Stimulated activated CD4-positive, alpha-beta T cell treated with anti-CD3 and anti-CD28 coated beads, Interleukin-15, amount 100 ng/mL, for 48 hours (primary cell): Measurements from ENCODE around the gene SIGLEC15.
"Not testable (repeated sequence)": the region's sequence is repeated elsewhere in the genome, so short reads cannot be mapped to it uniquely, and the experiment has no call there.

Source experiments
- DNase-seq, 2 donors: peaks; one replicate each; pipeline ENCODE4 v3.0.0-alpha.2; 2020; ENCODE audit warnings: low read depth in 2 of 2

SIGLEC15 gene

GRCh38 chr18:45844938-45845337 lies 19.5 kb downstream of the SIGLEC15 start:
- no peak for DNase-seq

DNA sequence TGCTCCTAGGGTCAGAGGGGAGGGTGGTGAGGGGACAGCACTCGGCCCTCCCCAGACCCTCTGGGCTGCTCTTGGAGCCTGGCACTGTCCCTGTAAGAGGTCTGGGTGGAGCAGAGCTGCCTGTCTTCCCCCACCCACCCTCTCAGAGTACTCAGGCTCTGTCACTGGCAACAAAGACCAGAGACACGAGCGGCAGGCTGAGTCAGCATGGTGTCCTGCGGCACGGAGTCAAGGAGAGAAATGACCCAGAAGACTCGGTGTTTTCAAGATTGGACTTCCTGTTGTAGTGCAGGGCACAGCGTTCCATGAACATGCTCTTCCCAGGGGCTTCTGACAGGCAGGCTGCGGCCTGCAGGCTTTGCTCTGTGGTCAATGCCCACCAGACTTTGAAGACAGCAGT lies 19.9 kb downstream of the SIGLEC15 start:
- DNase-seq, result no peak

DNA sequence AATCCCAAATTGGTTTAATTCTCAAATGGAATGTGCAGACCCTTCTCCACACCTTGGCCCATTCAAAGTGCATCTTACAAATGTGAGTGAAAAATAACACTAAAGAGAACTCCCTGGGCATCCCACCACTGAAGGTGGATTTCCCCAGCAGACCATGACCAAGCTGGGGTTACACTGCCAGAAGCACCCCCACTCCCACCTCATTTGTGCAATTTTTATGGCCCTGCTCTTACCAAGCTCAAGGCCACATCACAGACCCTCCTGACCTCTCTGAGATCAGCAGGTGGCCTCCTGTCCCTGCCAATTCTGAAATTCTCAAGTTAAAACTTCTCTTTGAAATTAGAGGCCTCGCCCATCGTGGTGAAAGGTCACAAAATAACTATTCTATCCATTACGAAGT lies 21.6 kb downstream of the SIGLEC15 start:
- no peak for DNase-seq

GRCh38 chr18:45848643-45849042 lies 23.2 kb downstream of the SIGLEC15 start:
- not testable (repeated sequence) for DNase-seq

DNA sequence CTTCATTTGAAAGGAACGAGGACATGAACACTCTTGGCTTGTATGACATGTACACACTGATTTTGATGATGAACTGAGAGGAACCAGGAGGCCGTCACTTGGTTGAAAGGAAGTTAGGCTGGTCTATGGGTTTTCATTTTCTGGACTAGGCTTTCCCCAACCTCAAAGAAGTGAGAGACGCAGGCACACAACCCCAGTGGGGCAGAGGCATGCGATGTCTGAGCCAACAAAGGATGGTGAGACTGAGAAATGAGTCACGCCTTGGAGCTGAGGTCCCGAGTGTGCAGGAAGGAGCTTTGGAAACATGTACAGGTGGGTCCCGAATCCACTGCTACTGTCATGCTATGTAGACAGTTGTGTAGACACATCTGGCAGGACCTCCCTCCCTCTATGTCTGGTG lies 24.1 kb downstream of the SIGLEC15 start:
- DNase-seq, result no peak

- DNase-seq, result no peak
Measured at GRCh38 chr18:45850021-45850420, 24.5 kb downstream of the SIGLEC15 start.

DNA sequence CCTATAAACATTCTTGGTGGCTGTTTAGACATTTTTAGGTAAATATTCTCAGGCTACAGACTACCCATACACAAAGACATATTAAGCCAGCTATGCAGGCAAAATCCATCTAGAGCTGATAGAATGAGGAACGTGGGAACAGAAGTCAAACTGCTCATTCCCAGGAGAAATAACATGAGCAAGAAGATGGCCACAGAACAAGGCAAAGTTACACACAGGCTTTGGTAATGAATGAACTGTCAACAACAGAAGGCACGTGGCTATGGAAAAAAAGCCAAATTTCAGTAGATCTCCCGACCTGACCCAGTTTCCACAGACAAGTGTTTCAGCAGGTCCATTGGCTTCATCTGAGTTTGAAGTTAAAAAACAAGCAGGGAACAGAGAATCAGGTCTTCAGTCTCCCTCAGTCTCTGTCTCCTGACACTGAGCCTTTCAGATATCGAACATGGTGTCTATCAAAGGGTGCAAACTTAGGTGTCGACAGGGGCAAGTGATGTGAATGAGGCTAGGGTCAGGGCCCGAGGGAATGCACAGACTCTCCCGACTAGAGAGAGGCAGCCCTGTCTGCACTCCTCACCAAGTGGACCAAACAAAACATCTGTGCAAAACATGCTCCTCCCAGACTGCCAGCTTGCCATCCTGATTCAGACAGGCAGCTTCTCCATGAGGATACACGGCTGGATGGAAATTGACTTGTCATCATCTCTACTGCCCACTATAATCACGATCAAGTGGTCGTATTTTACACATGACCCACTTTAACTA lies 25.9 kb downstream of the SIGLEC15 start:
- DNase-seq, result no peak

GRCh38 chr18:45852631-45853030 lies 27.2 kb downstream of the SIGLEC15 start:
- DNase-seq, result no peak

- no peak for DNase-seq
Measured at GRCh38 chr18:45854036-45854586, 28.6 kb downstream of the SIGLEC15 start.

- DNase-seq, result no peak
Measured at GRCh38 chr18:45856531-45856930, 31.1 kb downstream of the SIGLEC15 start.

GRCh38 chr18:45859334-45859733 lies 33.9 kb downstream of the SIGLEC15 start:
- DNase-seq, result no peak

DNA sequence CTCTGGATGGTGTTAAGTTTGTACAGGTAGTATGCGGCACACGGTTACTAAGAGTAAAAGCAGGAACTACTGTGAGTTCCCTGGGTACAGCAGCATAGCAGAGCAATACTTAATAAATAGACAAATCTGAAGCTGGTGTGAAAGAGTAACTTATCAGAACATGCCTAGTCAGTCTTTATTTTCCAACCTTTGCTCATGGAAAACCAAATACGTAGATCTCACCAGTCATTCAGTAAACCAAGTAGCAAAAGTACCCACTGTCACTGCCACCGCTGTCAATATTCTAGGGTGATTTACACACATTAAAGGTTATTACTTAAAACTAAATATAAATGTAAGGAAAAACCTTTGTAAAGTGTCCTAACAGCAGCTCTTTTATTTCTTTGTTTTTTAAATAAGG lies 35.0 kb downstream of the SIGLEC15 start:
- no peak for DNase-seq

DNA sequence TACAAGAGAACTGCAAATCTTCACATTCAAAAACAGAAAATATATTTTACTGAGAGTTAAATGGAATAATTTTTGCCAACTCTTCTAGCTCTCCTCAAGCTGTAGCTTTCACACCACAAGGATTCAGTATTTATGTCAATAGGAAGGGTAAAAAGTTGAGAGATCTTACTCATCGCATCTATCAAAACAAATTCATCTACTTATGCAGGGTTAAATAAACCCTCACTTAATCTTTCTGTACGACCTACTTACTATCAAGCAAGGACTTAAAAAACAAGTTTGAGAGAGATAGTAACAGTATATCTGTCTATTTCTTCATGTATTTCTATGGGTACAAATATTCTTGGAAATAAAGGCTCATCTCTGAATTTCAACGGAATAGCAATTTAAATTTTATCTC lies 35.5 kb downstream of the SIGLEC15 start:
- no peak for DNase-seq

DNA sequence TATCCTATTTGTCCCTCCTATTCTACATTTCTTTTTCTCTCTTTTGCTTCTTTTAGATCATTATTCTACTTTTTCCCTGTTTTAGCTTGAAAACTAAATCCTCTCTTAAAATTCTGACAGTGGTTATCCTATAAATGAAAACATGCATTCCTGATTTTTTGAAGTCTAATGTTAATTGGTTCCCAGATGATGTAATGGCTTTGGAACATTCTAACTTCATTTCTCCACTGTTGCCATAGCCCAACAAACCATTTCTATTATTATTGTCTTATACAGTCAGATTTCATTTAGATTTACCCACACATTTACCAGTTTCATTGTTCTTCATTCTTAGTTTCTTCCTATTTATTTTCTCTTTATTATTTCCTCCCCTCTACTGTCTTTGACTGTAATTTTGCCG lies 36.5 kb downstream of the SIGLEC15 start:
- DNase-seq, result no peak

- no peak for DNase-seq
Measured at GRCh38 chr18:45863469-45863868, 38.0 kb downstream of the SIGLEC15 start.

DNA sequence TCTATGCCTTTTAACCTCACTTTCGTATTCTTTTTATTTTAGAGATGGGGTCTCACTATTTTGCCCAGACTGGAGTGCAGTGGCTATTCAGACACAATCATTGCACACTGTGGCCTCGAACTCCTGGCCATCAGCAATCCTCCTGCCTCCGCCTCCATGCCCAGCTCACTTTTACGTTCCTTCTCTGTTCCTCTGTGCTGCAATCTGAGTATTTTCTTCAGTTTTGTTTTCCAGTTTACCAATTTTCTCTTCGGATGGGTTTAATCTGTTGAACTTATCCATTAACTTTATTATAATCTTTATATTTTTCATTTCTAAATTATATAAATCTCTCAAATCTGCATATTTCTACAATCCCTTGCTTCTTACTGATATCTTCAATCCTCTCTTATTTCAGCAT lies 38.6 kb downstream of the SIGLEC15 start:
- DNase-seq, result no peak

DNA sequence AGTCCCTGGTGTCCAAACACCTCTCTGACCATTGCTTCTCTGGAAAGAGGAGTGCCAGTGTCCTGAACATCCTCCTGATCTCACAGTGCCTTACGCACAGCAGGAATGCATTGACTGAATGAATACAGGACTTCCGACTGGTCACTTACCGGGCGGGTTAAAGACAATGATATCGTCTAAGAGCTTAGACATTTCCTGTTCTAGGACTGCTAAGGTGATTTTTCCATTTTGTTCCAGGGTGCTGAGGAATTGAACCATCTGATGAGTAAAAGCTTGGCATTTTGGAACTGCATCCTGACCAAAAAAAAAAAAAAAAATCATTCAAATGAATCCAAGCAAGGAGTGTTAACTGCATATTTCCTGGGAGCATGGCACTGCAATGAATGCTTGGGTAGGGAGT lies 40.0 kb downstream of the SIGLEC15 start:
- DNase-seq, result no peak

- no peak for DNase-seq
Measured at GRCh38 chr18:45870419-45870818, 44.9 kb downstream of the SIGLEC15 start.

- DNase-seq, result no peak
Measured at GRCh38 chr18:45871431-45872084, 46.1 kb downstream of the SIGLEC15 start.

DNA sequence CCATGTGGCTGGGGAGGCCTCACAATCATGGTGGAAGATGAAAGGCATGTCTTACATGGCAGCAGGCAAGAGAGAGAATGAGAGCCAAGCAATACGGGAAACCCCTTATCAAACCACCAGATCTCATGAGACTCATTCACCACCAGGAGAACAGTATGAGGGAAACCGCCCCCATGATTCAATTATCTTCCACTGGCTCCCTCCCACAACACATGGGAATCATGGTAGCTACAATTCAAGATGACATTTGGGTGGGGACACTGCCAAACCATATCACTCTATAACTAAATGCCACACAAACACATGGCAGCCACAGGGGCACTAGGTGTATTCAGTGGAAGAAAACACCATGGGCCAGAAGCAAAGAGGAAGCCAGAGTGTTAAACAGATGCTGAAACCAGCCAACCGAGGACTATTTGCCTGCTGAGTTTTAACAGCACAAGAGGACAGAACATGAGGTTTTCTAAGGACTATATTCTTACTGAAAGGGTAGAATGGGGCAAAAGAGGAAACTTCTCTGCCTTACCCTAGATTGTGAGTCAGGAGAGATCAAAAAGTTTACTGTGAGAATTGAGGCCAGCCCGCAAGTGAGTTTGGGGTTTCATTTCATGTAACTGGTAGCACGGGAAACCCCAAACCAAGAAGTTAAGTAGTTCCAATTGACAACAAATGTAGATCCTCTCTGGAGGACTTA lies 49.2 kb downstream of the SIGLEC15 start:
- DNase-seq, result peak; percentile 44 to 54

GRCh38 chr18:45876161-45876560 lies 50.7 kb downstream of the SIGLEC15 start:
- no peak for DNase-seq

- DNase-seq, result no peak
Measured at GRCh38 chr18:45877403-45877802, 51.9 kb downstream of the SIGLEC15 start.
